Kasumi-1 (cell line): ENCODE measurements around the gene SERP2.
A peak's percentile ranks its signal among the peaks of the same experiment; 100 is the strongest.

Experiments
- DNase-seq, 2 experiments: peaks; one replicate each; lab custom pipeline; 2025; lab: John Stamatoyannopoulos, UW

Gene SERP2

DNA sequence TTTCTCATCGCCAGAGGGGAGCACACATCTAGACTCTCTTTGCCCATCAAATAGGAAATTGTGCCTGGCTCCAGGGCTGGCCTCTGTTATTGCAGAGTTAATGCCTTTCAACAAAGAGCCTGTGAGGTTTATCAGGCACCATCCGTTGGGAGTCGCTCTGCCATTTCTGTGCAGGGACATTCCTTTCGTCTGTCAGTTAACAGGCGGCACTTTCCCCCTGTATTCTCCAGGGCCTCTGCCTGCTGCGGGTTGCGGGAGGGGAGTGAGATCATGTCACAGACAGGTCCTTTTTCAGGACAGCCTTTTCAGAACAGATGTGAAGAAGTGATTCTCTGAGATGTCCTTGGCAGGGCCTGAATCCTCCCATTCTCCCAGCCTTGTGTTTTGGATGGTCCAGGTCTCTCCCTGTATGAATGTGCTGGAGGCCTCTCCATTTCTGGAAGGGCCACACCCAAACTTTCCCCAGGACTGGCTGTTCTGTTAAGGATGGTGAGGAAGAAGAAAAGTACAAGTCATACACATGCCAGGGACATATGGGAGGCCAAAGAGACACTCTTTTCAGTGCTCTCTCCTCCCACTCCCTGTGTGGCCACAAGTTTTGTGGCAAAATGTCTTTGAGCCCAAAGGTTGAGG, 14.9 kb downstream of the SERP2 start:
- DNase-seq, result no peak

DNA sequence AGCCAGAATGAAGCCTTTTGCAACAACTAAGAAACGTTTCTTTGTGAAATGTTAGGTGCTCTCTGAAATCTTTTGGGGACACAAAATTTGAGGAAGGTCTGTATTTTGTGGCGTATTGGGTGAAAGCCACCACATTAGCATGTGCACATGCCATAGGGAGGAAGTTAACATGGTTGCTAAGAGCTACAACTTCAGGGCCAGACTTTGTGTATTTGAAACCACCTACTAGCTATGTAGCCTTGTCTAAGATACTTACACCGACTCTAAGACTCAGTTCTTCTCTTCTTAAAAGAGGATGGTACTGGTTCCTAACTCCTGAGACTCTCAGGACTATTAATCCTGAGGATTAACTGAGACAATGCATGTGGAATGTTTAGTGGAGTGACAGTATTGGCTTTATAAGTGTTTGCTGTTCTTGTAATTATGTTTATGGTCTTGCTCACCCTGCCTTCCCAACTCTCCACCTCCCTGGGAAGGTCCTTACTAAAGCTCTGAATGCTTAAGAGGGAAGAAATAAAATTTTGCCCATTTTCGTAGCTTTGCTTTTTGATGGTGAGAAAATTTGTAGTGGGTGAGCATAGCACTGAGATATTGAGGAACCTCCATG, 15.5 kb downstream of the SERP2 start:
- peak; percentile 46 to 70 for DNase-seq

DNA sequence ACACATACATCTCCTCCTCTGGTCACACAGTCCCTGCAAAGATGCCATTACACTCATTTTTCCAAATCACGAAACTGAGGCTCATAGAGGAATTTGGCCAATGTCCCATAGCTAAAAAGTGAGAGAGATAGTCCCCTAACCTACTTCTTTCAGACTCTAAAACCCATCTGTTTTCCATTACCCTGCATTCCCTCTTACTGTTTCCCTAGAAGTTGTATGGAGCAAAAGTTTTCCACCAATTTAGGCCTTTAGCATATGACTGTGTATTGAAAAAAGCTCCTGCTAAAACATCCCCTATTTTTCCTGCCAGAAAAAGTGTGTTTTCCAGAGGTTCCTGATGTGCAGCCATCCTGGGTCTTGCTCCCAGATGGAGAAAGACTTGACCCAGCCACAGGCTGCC, 16.3 kb downstream of the SERP2 start:
- DNase-seq, result no peak

DNA sequence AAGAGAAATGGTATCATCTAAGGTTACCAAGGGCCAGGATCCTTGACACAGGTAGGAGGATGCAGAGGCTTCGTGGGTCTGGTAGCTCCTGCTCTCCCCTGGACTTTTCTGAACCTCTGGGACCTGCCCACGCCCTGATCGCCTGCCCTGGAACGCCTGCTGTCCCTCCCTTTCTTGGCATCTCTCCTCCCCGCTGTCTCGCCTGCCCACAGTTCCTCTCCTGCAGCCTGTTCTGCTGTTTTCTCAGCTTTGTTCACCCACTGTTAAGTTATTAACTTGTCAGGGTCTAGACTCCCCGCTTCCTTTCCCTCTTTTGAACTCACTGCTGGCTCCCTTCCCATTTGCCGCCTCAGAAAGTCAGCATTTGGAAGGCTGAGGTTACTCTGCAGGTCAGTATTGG, 19.8 kb downstream of the SERP2 start:
- DNase-seq, result peak; percentile 26 to 48

DNA sequence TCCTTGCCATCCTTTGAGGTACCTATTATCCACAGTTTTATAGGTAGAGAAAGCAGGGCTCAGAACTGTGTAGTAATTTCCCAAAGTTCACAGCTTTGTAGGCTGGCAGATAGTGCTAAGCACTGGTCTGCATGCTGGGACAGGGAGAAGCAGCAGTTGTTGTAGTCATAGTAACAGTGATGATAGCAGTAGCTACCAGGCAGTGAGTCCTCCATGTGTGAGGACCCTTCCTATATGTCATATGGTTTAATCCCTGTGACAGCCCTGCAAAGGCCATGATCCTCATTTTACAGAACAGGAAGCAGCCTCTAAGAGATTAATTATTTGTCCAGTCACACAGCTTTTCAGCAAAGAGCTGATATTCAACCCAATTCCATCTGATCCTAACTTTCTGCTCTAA, 21.0 kb downstream of the SERP2 start:
- DNase-seq, result no peak

DNA sequence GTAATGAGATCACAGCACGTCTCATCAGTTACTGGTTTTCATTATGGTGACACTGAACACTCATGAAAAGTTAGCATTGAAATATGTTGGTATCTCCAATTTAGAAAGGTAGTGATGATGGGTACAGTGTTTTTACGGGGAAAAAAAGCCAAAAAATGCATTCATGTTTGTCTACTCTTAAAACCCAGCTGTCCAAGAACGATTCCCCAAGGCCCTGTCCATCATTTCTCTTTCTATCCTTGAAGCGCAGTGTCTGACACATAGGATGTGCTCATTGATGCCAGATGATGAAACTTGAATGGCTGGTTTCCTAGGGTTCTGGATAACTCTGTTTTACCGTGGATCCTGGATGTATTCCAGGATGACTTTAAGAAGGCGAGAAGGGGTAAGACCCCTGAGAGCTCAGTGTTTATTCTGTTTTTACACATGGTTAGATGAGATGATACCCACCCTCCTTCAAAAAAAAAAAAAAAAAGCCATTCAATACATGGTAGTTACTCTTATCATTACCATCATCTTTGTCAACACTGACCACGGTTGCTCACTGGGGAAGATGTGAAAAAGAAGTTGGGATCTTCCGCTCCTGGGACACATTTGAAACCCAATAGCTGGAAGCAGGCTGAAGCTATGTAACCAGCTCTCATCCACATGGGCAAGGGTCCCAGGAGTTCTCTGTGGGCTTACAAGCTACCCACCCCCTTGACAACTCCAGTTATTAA, 22.5 kb downstream of the SERP2 start:
- DNase-seq, result no peak

DNA sequence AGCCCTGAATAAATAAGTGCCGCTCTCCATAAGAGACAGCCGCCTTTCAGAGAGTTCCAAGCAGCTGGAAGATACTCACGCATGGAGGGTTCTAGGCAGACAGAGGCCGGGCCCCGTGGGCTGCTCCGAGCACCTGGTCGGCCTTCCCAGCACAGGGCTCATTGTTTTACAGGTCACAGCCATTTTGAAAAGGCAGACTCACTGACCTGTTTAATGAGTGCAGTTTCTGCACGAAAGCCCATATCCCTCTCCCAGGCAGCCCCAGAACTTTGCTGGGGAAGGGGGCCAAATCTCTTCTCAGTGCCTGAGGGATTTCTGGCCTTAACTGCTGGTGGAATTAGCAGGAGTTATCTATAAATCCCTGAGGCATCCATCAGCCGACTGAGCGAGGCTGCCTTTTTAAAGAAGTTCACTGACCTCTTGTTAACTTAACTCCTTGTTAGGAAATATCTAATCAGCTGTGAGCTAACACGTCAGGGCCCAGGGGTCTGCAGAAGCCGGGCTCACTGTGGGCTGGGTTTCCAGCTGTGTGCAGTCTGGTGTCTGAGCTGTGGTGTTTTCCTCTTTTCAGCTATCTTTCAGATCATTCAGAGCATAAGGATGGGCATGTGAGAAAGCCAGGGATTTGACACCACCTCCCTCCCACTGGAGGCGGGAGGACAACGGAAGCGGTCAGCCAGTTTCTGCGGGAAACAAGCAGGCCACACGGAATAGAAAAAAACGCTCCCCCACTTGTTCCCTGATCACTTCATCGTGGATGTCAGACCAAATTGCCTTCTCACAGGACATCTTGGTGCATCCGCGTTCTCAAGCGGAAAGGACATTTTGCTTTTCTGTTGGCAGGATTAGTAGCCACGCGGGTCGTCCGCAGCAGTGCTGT, 23.3 kb downstream of the SERP2 start:
- no peak for DNase-seq

DNA sequence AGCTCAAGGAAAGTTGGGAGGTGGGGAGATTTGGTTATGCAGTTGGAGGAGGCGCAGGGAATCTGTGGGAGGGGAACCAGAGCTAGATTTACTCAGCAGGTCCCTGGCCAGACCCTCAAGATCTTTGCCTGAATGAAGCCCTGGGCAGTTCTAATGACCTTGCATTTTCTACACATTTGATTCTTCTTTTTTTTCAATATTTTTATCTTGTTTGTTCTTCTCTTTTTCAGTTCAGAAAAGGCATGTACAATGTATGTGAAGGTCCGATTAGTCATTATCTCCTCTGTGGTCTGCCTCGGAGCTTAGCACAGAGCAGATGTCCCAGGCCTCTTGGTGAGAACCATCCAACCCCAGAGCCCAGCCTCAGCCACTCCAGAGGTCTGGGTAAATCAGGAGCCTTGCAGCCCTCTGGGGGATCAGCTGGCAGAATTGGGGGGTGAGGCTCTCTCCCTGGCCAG, 24.2 kb downstream of the SERP2 start:
- DNase-seq, result no peak

DNA sequence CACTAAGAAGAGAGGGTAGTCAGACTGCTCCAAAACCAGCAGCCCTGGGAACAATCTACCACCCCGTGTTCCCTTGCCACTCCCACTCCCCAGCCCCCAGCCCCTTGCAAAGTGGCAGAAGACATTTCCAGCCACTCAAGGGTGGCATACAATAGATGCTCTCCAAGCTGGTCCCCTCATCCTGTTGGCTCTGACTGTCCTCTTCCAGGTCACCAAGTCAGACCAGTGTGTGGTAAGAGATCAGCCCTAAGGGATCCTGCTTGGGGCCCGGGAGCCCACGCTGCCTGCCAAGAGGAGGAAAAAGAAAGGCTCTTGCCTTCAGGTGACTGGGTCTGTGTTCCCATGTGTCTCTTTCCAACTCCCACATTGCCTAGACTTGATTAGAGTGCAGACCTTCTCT, 25.0 kb downstream of the SERP2 start:
- DNase-seq, result no peak

DNA sequence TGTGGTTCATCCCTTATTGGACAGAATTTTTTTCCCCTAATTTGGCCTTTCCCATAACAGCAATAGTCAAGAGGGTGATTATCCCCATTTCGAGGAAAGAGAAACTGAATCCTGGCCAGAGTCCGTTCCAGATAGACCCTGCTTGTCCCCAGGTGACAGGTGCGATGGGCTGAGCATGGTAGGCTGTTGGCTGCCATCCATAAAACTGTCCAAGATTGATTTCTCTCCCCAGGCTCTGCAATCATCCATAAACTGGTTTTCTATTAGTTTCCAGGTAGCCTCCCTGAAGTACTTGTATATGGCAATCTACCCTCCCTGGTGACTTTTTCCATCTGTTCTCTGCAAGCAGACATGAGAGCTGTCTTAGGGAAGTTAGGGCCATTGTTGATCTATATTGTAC, 25.4 kb downstream of the SERP2 start:
- DNase-seq, result no peak

DNA sequence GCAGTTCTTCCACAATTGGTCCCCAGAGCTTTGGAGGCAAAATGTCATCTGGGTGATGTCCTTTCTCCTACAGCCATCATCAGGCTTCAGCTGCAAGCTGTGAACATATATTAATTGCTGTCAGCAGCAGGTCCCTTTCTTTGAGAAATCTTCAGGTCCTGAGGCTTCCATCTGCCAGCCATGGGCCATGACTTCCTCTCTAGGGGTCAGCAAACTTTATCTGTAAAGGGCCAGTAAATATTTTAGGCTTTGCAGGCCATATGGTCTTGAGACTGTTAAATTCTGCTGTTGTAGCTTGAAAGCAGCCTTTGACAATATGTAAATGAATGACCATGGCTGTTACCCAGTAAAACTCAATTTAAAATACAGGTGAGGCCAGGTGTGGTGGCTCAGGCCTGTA, 27.1 kb downstream of the SERP2 start:
- no peak for DNase-seq

DNA sequence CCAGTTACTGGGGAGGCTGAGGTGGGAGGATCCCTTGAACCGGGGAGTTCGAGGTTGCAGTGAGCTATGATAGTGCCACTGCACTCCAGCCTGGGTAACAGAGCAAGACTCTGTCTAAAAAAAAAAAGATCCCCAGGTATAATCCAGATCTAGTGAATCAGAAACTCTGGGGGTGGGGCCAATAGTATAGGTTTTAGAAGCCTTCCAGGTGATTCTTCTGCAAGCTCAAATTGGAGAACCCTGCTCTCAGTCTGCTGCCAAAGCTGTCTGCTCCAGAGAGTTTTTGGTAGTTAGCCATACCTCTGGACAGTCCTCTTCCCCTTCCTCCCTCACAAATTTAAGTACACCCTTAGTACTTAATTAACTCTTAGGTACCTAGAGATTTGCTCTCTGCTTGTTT, 28.0 kb downstream of the SERP2 start:
- DNase-seq, result no peak

DNA sequence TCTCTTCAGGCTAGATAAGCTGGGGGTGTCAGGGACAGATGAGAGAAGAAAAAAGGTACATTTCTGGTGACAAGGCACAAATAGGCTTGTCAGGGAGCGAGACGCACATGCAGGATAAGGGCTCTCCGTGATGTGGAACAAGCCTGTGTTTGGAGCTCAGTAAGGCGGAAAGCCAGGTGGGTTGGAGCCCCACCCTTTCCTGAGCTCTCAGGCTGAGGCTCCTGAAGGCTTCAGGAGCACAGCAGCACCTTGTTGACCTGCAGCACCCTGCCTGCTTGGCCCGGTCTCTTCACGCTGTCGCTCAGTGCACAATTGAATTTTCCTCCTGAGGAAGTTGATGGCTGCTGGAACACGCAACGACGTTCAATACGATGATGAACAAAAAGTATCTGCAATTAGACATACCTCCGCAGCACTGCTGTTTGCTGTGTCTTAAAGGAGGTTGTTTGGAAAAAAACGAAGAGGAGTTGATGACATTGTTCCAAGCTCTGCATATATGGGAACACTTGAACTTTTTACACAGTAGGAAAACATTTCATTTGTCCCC, 29.3 kb downstream of the SERP2 start:
- DNase-seq, result no peak

DNA sequence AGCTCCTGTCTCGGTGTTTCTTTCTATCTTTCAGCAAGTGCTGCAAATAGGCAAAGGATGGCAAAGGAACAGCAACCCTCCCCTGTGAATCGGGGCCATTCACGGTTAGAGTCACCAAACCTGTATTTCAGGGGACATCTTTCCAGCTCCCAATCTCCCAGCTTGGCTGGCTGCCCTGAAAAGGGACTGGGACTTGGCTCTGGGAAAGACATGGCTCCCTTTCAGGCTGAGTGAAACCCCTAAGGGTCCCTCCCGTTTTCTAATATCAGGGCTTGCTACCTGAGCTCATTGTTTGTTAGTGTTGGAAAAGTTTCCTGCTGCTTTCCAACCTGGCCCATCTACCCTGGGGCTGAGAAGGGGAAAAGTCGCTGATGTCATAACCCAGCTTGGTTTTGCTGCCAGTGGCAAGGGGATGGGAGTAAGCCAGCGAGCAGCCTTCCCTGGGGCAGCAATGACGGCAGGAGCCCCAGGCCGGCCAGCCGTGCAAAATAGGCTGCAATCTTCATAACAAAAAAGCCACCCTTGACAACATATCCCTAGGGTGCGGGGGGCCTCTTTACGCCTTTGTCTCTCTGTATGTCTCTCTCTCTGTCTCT, 29.9 kb downstream of the SERP2 start:
- DNase-seq, result no peak

DNA sequence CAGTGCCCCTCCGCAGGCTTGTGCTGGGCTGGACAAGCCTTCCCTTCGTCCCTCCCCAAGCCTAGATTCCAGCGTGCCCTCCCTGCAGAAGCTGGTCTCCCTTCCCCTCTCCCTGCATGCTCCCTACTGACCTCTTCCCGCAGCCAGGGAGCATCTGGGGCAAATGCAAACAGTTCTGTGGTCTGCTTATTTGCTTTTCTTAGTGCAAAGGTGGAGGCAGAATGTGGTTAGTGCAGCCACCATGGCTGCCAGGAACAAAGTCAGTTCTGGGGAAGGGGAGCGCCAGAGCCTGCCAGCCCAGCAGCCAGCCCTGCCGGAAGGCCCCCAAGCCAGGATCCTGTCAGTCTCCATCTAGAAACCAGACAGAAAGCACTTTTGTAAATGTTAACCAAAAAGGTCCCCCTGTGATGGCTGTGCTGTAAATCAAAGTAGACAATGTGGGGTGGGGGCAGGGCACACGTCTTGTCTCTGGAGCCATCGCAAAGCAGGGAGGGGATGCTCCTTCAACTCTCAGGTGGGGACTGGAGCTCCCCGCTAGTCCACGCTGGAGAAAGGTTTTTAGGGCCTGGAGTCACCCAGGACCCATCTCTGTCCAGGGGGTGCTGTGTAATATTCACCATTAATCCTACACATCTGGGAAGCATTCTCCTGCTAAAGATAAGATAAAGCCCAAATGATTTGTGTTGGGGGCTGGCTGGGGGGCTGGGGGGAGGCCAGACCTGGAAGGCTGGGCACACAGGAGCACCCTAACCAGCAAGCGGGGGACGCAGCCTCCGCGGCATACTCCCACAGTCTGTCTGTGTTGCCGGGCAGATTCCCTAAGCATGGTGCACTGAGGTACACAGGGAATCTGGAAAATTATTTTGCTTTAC, 30.9 kb downstream of the SERP2 start:
- DNase-seq, result no peak

DNA sequence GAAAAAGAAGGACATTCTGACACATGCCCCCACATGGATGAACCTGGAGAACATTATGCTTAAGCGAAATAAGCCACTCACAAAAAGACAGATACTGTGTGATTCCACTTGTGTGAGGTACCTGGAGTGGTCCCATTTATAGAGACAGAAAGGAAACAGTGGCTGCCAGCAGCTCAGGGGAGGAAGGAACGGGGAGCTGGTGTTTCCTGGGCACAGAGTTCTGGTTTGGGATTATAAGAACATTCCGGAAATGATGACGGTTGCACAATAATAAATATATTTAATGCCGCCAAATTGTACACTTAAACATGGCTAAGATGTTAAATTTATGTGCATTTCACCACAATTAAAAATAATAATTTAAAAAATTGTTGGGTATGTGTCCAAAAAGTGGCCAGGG, 33.0 kb downstream of the SERP2 start:
- no peak for DNase-seq

DNA sequence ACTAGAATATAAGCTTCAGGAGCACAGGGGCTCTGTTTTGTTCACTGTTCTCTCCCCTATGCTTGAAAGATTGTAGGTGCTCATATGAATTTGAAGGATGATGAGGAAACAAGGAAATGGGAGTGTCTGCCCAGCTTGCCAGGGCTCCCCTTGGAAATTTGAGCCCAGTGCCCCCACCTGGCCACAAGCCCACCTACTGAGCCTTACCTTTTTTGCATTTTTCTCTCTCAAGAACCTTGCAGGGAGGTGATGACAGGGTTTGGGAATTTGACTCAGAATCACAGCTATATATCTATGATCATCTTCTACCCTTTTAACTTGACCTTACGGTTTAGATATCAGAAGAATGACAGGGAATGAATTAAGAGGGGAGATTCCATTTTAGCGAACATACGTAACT, 33.8 kb downstream of the SERP2 start:
- DNase-seq, result no peak

DNA sequence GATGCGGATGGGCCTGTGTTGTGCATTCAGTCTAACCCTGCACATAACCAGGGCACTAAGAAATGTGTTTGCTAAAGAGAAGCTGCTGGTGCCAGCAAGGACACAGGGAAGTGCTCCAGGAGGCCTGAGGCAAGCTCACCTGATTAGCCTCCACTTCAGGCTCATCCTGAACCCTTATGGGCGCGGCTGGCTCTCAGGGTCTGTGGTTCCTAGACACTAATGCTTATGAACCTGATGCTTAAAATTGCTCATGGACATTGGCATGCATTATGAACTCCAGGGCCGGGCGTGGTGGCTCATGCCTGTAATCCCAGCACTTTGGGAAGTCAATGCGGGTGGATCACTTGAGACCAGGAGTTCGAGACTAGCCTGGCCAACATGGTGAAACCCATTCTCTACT, 34.3 kb downstream of the SERP2 start:
- no peak for DNase-seq

DNA sequence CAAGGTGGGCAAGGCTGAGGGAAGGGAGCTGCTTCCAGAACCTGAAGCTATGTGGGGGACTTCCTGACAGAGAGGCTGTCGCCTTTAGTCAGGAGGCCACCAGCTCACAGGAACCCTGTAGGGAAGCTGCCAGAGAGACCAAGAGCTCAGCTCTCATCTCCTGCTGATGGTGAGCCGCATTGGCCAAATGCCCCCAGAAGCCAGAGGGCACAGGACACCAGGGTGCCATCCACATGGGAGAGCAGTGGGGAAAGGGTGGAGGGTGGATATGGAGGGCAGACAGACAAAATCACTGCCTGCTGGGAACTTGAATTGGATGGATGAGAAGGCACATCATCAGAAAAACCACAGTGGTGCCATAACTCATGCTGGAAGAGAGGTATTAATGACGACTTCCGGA, 36.0 kb downstream of the SERP2 start:
- no peak for DNase-seq

DNA sequence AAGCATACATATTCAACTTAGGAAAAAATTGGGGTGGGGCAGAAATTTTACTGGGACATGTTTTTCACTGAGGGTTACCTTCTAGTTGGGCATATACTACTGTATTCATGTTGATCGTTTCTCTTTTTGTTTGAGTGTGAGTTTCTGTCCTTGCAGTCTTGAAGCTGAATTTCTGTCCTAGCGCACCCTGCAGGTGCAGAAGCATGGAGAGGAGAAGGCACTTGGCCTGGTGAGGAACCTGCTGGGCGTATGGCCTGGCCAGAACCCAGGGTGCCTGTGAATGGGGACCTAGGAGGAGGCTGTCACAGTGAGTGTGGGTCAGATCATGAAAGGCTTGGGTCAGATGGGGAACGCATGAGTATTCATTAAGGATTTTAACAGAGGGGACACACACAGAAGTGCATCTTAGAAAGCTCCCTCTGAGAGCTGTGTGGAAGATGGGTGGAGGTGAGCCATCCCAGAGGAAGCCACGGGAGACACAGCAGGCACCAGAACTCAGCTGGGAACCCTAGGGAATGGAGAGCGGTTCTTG, 36.8 kb downstream of the SERP2 start:
- DNase-seq, result no peak

DNA sequence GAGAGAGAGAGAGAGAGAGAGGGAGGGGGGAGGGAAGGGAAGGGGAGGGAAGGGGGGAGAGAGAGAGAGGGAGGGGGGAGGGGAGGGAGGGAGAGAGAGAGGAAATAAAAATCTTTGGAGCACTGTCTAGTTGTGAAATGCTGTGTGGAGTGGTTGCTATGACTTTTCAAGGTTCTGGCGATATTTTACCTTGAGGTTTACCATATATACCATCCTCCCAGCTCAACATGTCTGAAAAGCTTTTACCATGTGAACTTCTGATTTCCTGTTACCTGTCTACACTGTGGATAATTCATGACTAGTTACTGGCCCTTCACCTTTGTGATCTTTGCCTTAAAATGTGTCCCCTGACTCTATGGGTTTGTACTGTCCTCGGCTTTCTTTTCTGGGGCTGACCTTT, 38.2 kb downstream of the SERP2 start:
- no peak for DNase-seq
